Activated T-cell treated with anti-CD3 and anti-CD28 coated beads, Interleukin-2, amount 50 U/mL, for 48 hours (primary cell): ENCODE data around the gene FMO5.
"Not testable (repeated sequence)": the region's sequence is repeated elsewhere in the genome, so short reads cannot be mapped to it uniquely, and the experiment has no call there.

Experiments used
- DNase-seq, 2 experiments: peaks; one replicate each; pipeline ENCODE4 v3.0.0-alpha.2; 2020

Gene FMO5, protein sequence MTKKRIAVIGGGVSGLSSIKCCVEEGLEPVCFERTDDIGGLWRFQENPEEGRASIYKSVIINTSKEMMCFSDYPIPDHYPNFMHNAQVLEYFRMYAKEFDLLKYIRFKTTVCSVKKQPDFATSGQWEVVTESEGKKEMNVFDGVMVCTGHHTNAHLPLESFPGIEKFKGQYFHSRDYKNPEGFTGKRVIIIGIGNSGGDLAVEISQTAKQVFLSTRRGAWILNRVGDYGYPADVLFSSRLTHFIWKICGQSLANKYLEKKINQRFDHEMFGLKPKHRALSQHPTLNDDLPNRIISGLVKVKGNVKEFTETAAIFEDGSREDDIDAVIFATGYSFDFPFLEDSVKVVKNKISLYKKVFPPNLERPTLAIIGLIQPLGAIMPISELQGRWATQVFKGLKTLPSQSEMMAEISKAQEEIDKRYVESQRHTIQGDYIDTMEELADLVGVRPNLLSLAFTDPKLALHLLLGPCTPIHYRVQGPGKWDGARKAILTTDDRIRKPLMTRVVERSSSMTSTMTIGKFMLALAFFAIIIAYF

DNA sequence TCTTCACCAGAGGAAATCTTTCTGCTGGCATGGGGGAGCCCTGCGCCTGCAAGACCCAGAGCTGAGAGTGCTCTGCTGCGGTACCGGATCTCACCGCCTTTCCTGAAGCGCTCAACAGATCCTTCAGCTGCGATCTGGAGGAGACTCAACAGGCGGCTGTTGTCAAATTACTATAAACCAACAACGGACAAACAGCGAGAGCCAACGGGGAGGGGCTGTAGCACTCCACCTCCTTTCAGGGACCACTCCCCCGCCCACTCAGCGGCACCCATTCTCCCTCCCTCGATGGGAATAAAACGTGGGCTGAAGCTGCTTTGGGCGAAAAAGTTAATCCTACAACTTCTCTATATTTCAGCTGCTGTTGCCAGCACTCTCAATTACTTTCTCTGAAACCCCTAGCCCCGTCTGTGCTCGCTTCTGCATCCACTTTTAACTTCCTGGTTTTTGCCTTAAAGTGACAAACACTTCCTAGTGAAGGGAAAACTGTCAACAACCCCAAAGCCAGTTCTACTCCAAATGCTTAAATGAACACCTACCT, at the start of gene FMO5:
FMO5 (minus strand) TSS at position 147 of the 538 bp plus-strand sequence. CDS start 310 bp downstream, outside the sequence.
- peak; percentile 55 to 62 for DNase-seq

DNA sequence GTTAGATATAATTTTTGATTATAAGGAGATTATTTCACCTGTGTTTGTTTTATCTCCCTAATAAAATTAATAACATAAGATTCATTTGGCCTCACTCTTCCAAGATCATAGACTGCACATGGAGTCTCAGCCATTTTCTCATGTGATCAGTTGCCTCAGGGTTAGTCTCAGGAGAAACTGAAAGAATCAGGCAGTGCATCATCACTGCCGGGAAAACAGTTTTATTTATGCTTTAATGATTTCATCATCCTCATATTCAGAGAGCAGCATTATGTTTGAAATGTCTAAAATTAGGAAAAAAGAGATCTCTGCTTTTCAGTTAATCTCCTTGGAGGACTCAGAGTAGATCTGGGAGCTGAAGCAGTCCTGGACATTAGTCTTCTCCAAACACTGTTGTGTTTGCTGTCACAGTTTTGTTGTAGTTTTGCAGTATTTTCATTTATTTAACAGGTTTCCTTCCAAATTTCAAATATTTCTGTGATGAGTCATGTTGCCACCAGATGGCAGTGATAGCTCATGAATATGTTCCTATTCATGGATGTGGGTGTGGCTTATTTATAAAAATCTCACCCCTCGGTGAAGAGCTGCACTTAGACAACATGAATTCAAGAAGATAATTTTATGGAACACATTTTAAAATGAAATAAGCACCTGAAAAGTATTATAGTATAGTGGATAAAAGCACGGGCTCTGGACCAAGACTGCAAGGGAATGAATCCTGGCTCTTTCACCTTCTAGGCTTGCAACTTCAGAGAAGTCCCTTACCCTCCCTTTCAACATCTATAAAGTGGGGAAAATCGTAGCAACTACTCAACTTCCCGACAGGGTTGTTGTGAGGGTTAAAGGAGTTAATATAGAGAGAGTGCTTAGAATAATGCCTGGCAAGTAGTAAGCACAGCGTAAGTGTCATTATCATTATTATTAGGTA, 48.5 kb upstream of the FMO5 start:
- no peak for DNase-seq

DNA sequence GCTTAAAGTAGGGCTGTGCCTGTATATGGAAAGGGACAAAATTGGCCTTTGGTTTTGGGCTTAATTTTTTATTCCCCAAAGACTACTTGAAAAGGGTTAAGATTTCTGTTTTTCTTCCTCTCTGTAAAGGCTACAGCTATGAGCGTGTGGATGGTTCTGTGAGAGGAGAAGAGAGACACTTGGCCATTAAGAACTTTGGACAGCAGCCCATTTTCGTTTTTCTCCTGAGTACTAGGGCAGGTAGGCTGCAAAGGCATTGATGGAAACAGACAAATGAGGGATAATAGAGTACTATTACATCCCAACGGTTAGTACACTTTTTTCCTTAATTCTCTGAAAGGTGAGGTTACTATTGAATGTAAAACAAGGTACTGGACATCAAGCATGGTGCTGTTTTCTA, 46.9 kb upstream of the FMO5 start:
- no peak for DNase-seq

DNA sequence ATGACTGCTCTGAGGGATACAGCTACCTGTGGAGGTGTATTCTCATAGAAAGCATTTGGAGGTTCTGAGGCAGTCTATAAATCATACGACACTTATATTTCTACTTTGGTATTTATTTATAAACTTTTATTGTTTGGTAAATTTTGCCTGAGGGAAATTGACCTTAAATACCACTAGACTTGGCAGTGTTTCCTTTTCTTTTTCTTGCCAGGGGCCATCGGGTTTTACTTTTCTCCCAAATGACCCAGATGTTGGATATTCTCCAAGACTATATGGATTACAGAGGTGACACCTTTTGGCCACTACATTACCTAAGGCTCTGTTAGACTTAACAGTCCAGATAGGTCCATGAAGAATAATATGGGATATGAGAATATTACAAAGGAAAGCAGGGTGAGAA, 45.6 kb upstream of the FMO5 start:
- DNase-seq, result no peak

DNA sequence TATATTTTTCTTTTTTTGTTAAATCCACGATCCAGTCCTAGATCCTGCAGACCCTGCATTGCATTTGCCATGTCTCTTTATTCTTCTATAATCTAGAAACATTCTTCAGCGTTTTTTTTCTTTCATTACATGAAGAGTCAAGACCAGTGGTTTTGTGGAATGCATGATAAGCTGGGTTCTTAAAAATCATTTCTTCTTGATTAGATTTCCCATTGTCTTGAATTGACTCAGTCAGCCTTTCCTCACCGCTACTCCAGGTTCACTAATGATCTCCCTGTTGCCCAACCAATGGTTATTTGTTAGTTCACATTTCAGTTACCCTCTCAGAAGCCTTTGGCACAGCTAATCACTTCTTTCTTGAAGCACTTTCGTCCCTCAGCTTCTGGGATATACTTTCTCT, 42.6 kb upstream of the FMO5 start:
- DNase-seq, result no peak

DNA sequence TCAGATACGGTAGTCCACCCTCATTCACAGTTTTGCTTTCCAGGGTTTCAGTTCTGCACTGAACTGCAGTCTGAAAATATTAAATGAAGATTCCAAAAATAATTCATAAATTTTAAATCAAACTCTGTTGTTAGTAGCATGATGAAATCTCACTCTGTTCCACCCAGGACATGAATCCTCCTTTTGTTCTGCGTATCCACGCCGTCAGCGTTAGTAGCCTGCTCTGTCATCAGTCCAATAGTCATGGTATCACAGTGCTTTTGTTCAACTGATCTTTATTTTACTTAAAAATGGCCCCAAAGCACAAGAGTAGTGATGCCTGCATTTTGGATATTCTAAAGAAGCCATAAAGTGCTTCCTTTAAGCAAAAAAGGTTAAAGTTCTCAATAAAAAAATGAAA, 41.2 kb upstream of the FMO5 start:
- no peak for DNase-seq

DNA sequence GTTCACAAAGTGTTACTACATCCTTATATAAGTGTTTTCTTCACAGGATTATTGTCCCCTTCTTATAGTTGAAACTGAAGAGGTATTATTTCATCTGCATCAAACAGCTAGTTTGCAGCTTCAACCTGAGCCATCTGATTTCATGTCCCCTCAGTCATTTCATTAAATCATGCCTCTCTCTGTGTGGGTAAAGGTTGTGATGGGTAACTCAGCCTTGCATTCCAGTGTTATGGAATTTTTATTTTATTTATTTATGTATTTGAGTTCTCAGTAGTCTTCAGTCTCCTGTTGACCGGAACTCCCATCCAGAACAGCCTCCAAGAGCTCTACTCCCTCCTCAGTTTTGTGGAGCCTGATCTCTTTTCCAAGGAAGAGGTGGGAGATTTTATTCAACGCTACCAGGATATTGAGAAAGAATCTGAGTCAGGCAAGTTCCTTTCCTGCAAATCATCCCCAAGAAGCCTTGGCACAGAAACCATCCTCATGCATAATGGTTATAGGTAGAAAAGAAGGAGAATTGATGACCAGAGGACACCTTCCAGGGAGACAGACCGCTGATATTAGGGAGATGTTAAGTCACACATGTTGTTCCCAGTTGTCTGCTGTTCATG, 39.1 kb upstream of the FMO5 start:
- DNase-seq, result no peak

DNA sequence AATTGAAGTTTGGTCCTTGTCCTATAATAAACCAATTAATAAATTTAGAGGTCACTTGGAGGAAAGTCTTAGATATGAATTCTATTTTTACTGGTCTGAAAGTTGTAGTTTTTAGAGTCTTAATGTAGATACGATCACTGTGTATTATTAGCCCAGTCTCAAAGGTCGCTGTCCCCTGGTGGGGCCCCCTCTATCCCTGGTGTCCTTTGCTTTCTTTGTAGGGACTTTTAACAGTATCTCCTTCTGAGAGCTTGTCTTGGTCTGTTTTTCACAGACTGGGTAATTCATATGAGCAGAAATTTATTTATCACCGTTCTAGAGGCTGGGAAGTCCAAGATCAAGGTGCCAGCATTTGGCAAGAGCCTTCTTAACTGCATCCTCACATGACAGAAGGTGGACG, 35.8 kb upstream of the FMO5 start:
- DNase-seq, result no peak

DNA sequence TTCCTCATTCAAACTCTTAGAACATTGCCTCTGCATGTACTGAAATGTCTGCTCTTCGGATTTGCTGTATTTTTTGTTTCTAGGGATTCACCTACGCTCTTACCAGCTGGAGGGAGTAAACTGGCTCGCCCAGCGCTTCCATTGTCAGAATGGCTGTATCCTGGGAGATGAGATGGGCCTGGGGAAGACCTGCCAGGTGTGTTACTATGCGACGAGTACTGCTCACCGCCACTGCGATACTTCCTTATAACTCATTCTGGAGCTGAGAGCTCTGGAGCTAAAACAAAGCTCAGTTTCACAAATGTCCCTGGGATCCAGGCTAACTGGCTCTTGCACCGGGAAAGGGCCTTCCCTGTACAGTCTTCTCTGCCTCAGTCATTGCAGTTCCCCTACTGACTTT, 27.4 kb upstream of the FMO5 start:
- DNase-seq, result no peak

DNA sequence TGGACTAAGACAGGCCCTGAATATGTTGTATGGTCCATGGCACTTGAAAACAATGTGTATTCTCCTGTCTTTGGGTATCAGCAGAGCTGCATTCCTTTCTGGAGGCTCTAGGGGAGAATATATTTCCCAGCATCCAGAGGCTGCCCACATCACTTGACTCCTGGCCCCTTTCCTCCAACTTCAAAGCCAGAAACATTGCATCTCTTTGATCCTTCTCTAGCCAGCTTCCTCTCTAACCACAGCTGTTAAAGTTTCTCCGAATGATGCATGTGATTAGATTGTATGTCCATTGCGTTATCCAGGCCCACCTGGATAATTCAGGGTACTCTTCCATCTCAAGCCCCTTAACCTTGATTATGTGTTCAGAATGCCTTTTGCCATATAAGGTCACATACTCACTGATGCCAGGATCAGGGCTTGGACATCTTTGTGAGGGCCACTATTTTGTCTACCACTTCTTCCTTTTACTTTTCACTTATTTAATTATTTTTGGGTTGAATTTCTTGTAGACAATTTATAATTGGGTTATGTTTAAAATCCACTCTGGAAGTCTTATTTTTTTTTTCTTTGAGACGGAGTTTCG, 22.6 kb upstream of the FMO5 start:
- DNase-seq, result no peak

DNA sequence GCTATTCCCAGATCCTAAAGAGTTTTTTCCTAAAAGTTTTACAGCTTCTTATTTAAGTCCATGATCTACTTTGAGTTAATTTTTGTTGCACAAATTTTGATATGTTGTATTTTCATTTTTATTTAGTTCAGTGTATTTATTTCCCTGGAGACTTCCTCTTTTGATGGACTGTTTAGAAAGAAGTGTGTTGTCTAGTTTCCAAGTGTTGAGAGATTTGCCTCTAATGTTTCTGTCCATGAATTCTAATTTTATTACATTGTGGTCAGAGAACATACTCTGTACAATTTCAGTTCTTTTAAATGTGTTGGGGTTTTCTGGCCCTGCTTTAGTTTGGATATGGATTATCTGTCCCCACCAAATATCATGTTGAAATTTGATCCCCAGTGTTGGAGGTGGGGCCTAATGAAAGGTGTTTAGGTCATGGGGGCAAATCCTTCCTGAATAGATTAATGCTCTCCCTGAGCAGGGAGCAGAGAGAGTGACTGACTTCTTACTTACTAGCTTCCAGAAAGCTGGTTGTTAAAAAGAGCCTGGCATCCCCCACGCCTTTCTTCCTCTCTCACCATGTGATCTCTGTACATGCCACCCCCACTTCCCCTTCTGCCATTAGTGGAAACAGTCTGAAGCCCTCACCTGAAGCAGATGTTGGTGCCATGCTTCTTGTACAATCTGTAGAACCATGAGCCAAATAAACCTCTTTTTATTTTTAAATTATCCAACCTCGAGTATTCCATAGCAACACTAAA, 21.9 kb upstream of the FMO5 start:
- DNase-seq, result no peak

DNA sequence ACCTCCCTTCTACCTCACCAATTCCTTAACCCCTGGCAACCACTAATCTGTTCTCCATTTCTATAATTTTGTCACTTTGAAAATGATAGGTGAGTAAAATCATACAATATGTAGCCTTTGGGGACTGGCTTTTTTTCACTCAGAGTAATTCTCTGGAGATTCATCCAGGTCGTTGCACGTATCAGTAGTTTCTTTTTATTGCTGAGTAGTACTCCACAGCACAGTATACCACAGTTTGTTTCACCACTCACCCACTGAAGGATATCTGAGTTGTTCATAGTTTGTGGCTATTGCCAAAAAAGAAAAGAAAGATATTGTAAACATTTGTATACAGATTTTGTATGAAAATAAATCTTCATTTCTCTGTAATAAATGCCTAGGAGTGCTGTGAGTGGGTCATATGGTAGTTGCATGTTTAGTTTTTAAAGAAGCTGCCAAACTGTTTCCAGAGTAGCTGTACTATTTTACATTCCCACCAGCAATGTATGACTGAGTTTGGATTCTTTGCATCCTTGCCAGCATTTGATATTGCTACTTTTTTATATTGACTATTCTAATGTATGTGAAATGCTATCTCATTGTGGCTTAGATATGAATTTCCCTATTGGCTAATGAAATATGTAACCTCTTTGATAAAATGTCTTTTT, 21.0 kb upstream of the FMO5 start:
- DNase-seq, result no peak

DNA sequence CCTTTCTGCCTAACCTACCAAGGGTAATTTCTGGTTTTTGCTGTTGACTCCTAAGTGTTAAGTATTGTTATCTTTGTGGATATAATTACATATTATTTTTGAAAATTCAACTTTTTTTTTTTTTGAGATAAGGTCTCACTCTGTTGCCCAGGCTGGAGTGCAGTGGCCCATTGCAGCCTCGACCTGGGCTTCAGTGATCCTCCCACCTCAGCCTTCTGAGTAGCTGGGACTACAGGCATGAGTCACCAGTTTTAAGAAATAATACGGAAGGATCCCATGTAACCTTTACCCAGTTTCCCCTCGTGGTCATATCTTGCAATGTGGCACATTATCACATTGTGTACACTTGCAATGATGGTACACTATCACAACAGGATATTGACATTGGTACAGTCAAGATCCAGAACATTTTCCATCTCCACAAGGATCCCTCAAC, 20.5 kb upstream of the FMO5 start:
- no peak for DNase-seq

DNA sequence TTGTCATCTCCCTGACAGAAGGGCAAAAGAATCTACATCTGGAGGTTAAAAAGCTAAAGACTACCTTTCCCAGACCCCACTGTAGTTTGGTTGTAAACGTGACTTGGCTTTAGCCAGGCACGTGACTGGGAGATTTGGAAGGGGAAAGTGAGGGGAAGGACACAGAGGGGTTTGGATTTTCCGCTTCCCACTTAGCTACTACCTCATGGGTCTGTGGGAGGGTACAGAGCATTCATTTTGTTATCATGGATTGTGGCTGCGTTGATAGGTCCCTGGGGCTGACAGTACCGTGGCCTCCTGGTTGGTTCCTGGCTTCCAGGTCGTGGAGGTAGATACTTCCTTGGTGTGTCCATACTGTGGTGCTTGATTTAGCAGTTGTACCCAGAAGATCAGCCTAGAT, 20.0 kb upstream of the FMO5 start:
- DNase-seq, result no peak

DNA sequence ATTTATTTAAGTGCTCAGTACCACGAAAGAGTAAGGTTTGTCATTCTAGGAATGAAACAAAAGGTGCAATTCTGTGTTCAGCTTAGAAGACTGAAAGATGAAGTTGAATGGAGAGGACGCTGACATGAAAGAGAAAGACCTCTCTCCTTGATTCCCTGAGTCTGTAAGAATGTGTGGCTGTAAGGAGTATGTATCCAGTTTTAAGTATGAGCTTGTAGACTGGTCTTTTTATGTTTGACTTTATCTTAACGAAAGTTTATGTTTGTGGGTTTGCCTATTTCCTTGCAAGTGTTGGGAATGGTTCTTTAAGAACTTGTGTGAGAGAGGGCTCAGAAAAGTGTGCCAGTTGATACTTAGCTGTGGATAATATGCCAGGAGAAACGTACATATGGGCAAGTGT, 18.7 kb upstream of the FMO5 start:
- no peak for DNase-seq

DNA sequence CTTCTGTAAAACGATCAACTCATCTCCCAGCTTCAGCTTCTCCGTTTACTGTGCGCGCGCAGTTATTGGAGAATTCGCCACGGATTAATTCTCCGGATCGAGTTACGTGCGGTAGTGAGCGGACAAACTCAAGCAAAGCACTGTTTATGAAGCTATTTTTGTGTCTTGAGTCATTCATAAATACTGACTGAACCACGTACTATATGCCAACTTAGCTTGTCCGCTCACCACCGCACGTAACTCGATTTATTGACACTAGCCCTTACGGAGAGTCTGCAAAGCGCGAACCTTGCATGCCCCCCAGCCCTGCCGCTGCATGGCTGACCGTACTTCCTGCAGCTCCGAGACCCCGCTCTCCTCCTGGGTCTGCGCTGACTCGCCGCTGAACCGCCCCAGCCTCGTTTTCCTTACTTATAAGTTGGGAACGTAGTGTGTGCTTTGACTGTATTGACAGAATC, 18.1 kb upstream of the FMO5 start:
- no peak for DNase-seq

DNA sequence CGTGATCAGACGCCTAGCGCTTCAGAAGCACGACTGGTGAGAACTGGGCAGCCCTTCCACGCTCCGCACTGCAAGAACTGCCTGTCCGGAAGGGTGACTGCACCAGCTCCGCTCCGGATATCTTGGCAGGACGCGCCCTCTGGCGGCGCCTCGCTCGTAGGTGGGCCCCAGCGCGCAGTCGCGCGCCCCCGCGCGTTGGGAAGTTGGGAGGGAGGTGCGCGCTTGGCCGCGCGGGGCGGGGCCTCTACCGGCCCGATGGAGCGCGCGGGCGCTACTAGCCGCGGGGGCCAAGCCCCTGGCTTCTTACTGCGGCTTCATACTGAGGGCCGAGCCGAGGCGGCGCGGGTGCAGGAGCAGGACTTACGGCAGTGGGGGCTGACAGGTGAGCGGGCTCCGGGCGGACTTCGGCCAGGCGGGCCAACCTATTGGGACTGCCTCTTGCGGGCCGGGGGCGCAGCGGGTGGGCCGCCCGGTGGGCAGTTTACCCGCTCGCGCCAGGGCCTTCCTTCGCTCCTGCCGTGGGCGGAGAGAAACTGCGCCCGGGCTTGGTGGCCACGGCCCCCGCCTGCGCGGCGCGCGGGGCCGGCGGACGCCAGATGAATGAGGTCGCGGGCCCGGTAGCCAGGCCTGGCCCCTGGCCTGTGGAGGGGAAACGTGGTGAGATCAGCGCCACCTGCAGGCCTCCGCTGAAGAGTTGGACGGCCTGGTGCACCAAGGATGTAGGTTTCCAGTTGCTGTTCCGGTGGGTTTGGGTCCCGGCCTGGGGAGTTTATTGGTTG, 17.5 kb upstream of the FMO5 start, which contains the start of gene CHD1L:
CHD1L (plus strand) TSS at position 236 of the 779 bp plus-strand sequence; CDS start at position 256, 20 bp downstream.
- peak; percentile 95 to 96 for DNase-seq

DNA sequence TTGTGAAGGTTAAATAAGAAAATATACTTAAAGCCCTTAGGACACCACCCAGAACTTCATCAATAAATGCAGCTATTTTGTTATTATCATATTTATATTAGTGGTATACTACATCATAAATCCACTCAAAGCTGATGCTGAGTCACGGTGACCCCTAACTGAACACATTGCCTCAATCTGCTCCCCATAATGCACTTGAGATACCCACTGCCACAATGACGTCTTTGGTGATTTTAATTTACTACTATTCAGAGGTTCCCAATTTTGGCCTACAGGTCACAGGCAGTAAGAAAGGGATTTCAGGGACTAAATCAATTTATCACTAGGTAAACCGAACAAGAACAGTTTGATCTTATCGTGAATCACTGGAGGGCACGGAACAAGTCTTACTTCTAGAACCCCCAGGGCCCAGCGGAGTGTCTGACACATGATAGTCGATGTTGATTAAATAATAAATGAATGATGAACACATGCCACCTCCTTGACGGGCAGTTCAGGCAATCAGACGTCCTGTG, 16.9 kb upstream of the FMO5 start:
- no peak for DNase-seq

DNA sequence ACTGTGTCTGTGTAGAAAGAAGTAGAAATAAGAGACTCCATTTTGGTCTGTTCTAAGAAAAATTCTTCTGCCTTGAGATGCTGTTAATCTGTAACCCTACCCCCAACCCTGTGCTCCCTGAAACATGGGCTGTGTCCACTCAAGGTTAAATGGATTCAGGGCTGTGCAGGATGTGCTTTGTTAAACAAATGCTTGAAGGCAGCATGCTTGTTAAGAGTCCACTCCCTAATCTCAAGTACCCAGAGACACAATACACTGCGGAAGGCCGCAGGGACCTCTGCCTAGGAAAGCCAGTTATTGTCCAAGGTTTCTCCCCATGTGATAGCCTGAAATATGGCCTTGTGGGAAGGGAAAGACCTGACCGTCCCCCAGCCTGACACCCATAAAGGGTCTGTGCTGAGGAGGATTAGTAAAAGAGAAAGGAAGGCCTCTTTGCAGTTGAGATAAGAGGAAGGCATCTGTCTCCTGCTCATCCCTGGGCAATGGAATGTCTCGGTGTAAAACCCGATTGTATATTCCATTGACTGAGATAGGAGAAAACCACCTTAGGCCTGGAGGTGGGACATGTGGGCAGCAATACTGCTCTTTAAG, 15.1 kb upstream of the FMO5 start:
- DNase-seq, result not testable (repeated sequence)
